KOPT-K1 (cell line): Measurements from ENCODE around the gene SLC2A10.
"Not testable (repeated sequence)": the region's sequence is repeated elsewhere in the genome, so short reads cannot be mapped to it uniquely, and the experiment has no call there.

ENCODE experiments used
- H3K27ac ChIP-seq: fragments of 200-600 bp; sonication (generic); 2 replicates; pipeline ENCODE4 v1.5.1; 2016; ENCODE audit warnings: antibody characterized with exemption, mild to moderate bottlenecking, low read depth, low read length; ENCODE audit not compliant: poor library complexity, severe bottlenecking
- H3K36me3 ChIP-seq: fragments of 200-600 bp; sonication (generic); 2 replicates; pipeline ENCODE4 v1.5.1; 2017; ENCODE audit warnings: antibody characterized with exemption, mild to moderate bottlenecking, low read length, moderate library complexity; ENCODE audit not compliant: insufficient read depth
- H3K9me3 ChIP-seq: fragments of 200-600 bp; sonication (generic); 2 replicates; pipeline ENCODE4 v1.5.1; 2017; ENCODE audit warnings: antibody characterized with exemption, low read length, mild to moderate bottlenecking; ENCODE audit not compliant: insufficient read depth, poor library complexity, severe bottlenecking

Gene SLC2A10

GRCh38 chr20:46676649-46677316 lies 32.7 kb upstream of the SLC2A10 start:
- peaks cover 15% of the 10 kb centered on the region; the same call in 1 of the 2 replicates for H3K36me3 ChIP-seq
- not testable (repeated sequence) for H3K9me3 ChIP-seq, H3K27ac ChIP-seq

GRCh38 chr20:46677608-46678007 lies 31.8 kb upstream of the SLC2A10 start:
- H3K27ac ChIP-seq, result no peak overlapping the region
- no peaks in the 10 kb centered on the region for H3K9me3 ChIP-seq
- peaks cover 15% of the 10 kb centered on the region; the same call in 1 of the 2 replicates for H3K36me3 ChIP-seq

GRCh38 chr20:46678516-46678915 lies 30.9 kb upstream of the SLC2A10 start:
- H3K27ac ChIP-seq, result no peak overlapping the region
- peaks cover 16% of the 10 kb centered on the region; the same call in 1 of the 2 replicates for H3K36me3 ChIP-seq
- H3K9me3 ChIP-seq, result no peaks in the 10 kb centered on the region

- Histone ChIP-seq H3K36me3 (peaks cover 36% of the 10 kb centered on the region), H3K9me3 (no peaks in the 10 kb centered on the region), H3K27ac (no peak overlapping the region)
Measured at GRCh38 chr20:46680684-46681031, 28.8 kb upstream of the SLC2A10 start.

GRCh38 chr20:46681032-46681854 lies 28.2 kb upstream of the SLC2A10 start:
- H3K27ac ChIP-seq, result no peak overlapping the region
- peaks cover 42% of the 10 kb centered on the region for H3K36me3 ChIP-seq

GRCh38 chr20:46682063-46682821 lies 27.2 kb upstream of the SLC2A10 start:
- Histone ChIP-seq H3K36me3 (peaks cover 52% of the 10 kb centered on the region), H3K27ac (no peak overlapping the region), H3K9me3 (no peaks in the 10 kb centered on the region)

More at GRCh38 chr20:46681032-46681854, 28.2 kb upstream of the SLC2A10 start:
- no peaks in the 10 kb centered on the region for H3K9me3 ChIP-seq

- peaks cover 57% of the 10 kb centered on the region for H3K36me3 ChIP-seq
- no peak overlapping the region for H3K27ac ChIP-seq
Measured at GRCh38 chr20:46683011-46683667, 26.3 kb upstream of the SLC2A10 start.

GRCh38 chr20:46683668-46683938 lies 25.8 kb upstream of the SLC2A10 start:
- Histone ChIP-seq H3K27ac (no peak overlapping the region), H3K36me3 (peaks cover 57% of the 10 kb centered on the region)

More at GRCh38 chr20:46683011-46683667, 26.3 kb upstream of the SLC2A10 start:
- H3K9me3 ChIP-seq, result no peaks in the 10 kb centered on the region

GRCh38 chr20:46683939-46684750 lies 25.3 kb upstream of the SLC2A10 start:
- Histone ChIP-seq H3K9me3 (no peaks in the 10 kb centered on the region), H3K27ac (no peak overlapping the region), H3K36me3 (peaks cover 57% of the 10 kb centered on the region)

More at GRCh38 chr20:46683668-46683938, 25.8 kb upstream of the SLC2A10 start:
- H3K9me3 ChIP-seq, result no peaks in the 10 kb centered on the region

- H3K9me3 ChIP-seq, result no peaks in the 10 kb centered on the region
- peaks cover 42% of the 10 kb centered on the region for H3K36me3 ChIP-seq
- peak overlapping the region; percentile 84 for H3K27ac ChIP-seq
Measured at GRCh38 chr20:46688151-46689081, 21.0 kb upstream of the SLC2A10 start.

GRCh38 chr20:46689082-46689753 lies 20.2 kb upstream of the SLC2A10 start, which contains the start of gene TP53RK:
Gene TP53RK (minus strand): TSS chr20:46689444. CDS start chr20:46689414, 30 bp downstream.
- Histone ChIP-seq H3K36me3 (peaks cover 35% of the 10 kb centered on the region), H3K9me3 (no peaks in the 10 kb centered on the region), H3K27ac (peak within 1 kb of the TSS; percentile 84)

- Histone ChIP-seq H3K27ac (peak overlapping the region; percentile 84), H3K36me3 (peaks cover 30% of the 10 kb centered on the region), H3K9me3 (no peaks in the 10 kb centered on the region)
Measured at GRCh38 chr20:46689754-46690085, 19.7 kb upstream of the SLC2A10 start.
